Stimulated activated CD4-positive, alpha-beta T cell treated with anti-CD3 and anti-CD28 coated beads, Interleukin-2, amount 100 ng/mL, for 4 hours (primary cell): ENCODE results near the gene MAP2K3.
"Not testable (repeated sequence)": the region's sequence is repeated elsewhere in the genome, so short reads cannot be mapped to it uniquely, and the experiment has no call there.

Experiments used
- DNase-seq: peaks from one replicate; pipeline ENCODE4 v3.0.0-alpha.2; 2020; ENCODE audit warnings: low read depth

Gene MAP2K3

DNA sequence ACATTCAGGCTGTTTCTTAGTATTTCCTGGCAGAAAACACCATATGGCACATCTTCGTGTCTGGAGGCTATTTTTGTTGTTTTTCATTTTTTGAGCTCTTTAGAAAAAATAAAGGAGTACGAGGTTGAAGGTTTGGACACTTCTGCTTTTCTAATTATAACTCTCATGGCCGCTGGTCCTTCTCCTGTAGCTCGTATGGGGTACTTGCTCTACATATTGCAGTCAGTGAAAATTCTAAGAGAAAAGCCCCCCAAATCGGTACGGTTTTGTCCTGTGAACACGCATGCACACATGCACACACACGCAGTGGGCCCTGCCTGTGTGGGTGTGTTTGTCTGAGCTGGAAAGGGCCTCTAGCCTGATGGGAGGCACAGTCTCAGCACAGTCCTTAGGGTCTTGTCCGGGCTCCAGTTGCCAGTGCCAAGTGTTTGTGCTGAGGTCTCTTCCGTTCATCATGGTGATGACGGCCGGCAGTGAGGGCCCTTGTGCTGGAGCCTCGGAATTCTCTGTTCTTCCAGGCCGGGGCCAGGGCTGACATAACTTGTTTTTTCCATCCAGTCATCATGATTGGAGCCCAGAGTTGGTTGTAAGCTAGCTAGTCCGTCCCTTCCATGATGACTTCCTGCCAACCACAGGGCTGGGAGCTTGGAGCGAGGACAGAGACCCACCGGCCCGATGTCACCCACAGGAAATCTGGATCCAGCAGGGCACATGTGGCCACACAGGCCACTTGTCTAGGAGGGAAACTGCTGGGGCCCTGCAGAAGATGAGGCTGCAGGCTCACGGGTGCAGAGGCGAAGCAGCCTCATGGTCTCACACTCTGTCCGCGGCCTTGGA, 26.5 kb downstream of the MAP2K3 start:
- not testable (repeated sequence) for DNase-seq

GRCh38 chr17:21313320-21313719, 28.8 kb downstream of the MAP2K3 start:
- DNase-seq, result no peak

- DNase-seq, result not testable (repeated sequence)
These were observed 29.2 kb downstream of the MAP2K3 start for GRCh38 chr17:21313761-21314160.

GRCh38 chr17:21314261-21314664, 29.8 kb downstream of the MAP2K3 start:
- DNase-seq, result not testable (repeated sequence)

GRCh38 chr17:21314701-21315111, 30.2 kb downstream of the MAP2K3 start:
- DNase-seq, result not testable (repeated sequence)

DNA sequence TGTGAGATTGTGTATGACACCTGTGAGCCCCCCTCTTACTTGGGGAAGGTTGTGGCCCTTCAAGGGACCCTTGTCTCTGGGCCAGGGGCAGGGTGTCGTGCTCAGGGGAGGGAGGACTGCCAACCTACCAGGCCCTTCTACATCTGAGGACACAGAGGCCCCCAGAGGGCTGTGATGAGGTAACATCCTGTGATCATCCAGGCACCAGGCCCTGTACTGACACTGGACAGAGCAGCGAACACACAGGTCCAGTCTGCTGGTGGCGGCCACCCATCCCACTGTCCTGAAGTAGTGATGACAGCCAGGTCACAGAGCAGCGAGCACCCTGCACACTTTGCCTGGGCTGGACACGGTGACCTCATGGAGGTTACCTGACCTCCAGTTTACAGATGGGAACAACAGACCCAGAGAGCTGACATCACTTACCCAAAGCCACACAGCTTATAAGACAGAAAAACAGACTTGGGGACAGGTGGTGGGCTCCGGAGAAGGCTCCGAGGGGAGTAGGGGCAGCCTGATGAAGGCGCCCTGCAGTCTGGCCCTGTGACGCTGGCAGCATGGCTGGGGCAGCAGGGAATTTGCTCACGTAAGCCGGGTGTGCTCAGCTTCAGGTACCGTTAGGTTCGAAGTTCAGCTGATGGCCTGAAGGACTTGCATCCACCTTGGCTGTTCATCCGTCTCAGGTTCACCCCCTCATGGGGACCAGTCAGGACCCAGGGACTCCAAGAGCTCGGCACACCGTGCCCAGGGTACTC, 30.9 kb downstream of the MAP2K3 start:
- not testable (repeated sequence) for DNase-seq

DNA sequence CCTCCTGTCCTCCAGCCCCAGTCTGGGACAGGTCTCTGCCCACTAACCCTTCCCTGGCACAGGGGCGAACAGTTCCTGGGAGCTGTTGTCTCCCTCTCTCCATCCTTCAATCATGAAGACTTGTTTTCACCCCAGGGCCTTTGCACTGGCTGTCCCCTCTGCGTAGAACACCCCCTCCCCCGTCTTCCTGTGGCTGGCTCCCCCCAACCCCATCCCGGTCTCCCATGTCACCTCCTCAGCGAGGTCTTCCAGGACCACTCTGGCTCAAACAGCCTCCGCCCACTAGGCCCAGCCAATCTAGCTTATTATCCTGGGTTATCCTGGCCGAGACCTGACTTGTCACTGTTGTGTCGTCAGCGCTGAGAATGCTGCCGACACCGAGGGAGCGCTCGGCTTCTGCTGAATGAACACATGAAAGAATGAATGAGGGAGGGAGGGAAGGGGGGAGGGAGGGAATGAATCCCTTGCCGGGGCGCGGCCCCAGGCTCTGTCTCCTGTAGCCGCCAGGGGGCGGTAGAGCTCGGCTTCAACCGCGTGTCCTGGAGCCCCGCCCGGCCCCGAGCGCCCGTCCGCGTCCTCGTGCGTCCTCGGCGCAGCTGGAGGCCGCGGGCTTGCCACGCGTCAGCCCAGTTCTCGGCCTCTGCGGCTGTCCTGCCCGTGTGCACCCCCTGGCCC, 31.8 kb downstream of the MAP2K3 start:
- DNase-seq, result not testable (repeated sequence)

- not testable (repeated sequence) for DNase-seq
These were observed 32.5 kb downstream of the MAP2K3 start for GRCh38 chr17:21316887-21317500.

DNA sequence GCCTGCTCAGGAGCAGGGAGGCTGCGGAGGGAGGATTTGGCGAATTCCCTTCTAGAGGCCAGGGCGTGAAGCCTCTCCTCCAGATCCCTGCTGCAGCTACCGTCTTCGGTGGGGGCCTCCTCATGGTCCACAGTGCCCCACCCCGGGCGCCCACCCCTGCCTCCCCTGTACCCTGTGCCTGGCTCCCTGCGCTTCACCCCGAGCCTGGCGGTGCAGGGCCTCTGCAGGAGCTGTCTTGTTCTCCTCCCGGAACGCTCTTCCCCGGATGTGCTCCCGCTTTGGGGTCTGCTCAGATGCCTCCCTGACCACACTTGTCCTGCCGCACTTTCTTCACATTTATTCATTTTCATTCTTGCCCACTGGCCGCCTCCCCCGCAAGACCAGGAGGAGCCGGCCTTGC, 33.3 kb downstream of the MAP2K3 start:
- not testable (repeated sequence) for DNase-seq

GRCh38 chr17:21318439-21318838, 33.9 kb downstream of the MAP2K3 start:
- no peak for DNase-seq

GRCh38 chr17:21318856-21319255, 34.3 kb downstream of the MAP2K3 start:
- DNase-seq, result not testable (repeated sequence)

DNA sequence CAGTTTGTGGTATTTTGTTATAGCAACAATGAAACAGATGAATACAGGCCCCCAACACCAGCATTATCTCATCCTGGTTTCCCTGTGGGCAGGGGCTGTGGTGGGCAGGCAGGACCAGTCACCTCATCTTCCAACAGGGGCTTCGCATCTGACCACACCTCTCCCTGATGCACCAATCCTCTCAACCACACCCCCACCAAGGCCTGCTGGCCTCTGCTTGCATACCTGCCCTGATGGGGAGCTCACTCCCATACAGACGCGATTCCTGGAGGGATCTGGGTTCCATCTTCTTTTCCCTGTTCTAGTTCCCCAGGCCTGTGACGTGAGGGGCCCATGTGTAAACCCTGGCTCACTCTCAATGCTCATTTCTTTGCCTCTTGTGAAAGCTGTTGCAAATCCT, 34.7 kb downstream of the MAP2K3 start:
- not testable (repeated sequence) for DNase-seq

DNA sequence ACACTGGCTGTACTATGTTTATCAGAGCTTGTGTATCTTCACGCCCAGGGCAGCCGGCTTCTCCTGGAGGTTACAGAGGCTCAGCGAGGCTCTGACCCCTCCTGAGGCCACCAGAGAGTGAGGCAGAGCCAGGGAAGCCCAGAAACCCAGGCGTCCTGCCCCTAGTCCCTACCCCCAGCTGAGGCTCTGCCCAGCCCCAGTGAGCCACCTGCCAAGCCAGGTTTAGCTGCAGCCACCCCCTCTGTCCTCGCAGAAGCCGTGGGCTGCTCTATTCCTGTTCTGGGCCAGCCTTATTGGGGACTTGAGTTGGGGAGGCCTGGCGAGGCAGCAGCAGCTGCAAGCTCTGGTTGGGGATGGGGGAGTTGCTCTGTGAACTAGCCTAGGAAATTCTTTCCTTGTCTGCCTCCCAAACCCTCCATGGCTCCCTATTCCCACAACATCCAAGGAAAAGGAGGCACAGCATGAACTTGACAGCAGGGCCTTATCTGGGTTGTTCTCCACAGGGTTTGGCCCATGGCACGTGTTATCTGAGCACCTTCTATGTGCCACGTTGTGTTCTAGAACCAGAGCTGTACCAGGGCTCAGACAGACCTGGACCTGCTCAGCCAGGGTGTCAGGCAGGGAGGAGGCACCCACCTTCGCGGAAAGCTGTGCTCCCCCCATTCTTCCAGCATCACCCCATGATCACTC, 35.3 kb downstream of the MAP2K3 start:
- not testable (repeated sequence) for DNase-seq

DNA sequence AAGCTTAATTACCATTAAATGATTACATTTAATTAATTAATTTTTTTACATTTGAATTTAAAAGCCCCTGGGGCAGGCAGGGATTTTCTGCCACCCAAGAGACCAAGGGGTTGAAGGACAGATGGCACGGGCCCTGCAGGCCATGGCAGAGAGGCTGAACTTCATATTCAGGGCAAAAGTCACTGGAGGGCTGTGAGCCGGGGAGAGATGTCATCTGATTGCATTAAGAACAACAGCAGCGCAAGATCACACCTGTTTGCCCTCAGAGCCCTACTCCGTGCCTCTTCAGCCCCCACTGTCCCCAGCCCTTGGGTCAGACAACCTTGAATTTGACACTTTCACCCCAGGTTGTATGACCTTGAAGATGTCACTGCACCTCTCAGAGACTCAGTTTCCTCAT, 35.9 kb downstream of the MAP2K3 start:
- not testable (repeated sequence) for DNase-seq

GRCh38 chr17:21321061-21321460, 36.5 kb downstream of the MAP2K3 start:
- not testable (repeated sequence) for DNase-seq

GRCh38 chr17:21321744-21322191, 37.3 kb downstream of the MAP2K3 start:
- not testable (repeated sequence) for DNase-seq

DNA sequence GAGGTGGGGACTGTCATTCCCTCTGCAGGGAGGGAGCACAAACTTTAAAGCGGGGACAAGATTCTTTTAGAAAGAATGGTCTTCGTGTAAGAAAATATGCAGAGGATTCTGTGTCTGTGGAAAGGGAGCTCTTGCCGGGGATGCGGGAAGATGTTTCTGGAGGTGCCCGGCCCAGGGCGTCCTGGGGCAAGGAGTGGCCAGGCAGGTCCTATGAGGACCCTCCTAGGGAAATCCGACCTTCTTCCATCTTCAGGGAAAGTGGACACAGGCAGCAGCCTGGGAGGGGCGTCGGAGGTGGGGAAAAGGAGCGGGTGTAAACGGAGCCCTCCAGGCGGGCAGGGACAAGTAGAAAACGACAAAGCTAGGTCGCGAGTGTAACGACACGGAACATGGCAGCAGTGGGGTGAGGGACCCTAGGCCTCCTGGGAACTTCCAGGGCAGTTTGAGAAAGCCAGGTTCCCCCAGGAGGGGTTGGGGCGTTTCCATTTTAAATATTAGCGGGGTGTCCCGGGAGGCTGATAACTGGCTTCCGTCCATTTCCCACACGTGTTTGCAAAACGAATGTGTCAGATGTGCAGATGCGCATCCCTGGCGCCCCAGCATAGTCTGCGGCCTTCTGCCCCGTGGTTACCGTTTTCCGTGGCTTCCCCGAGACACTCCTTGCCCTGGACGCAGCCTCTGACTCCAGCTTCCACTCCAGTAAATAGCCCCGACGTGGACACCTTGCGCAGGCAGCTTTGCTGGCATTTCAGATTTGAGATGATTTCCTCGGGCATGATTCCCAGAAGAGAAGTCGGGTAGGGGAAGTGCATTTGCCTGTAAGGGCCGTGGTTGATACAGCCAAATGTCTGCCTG, 39.0 kb downstream of the MAP2K3 start:
- not testable (repeated sequence) for DNase-seq

- DNase-seq, result not testable (repeated sequence)
These were observed 40.2 kb downstream of the MAP2K3 start for GRCh38 chr17:21324741-21325140.

GRCh38 chr17:21327921-21328320, 43.4 kb downstream of the MAP2K3 start:
- DNase-seq, result not testable (repeated sequence)

DNA sequence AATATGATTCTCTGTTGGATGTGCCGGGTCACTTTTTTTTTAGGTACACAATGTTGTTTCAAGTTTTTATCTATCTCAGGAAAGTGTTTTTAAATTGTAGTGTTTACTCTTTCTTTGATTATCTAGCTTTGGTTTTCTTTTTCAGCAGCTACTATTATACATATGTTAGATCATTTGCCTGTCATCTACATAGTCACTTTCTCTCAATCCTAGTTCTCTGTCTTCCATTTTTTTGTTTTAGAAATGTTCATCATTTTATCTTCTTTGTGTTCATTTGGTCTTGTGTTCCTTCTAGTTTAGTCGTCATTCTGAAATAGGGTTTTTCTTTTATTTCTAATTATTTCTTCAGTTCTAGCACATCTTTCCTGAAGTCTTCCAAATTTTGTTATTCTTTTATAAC, 44.3 kb downstream of the MAP2K3 start:
- DNase-seq, result not testable (repeated sequence)
